A549 (cell line): Measurements from ENCODE around the gene TCF3. TPM values are rescaled to one million over a fixed set of nuclear protein-coding genes. Genes with fewer than 3 reads are reported as not detected.

Source experiments
- ATAC-seq, 2 experiments: fragments of 200-7000 bp in 1 of 2; fragments of >200 bp in 1 of 2; cut with Nextera tagmentation in 1 of 2; cut with Tn5 transposase in 1 of 2; 3 replicates each; pipeline versions ENCODE4 v1.8.0 to v1.9.1; 2018 to 2020; ENCODE audit warnings: mild to moderate bottlenecking in 1 of 2, moderate library complexity in 1 of 2
- CTCF ChIA-PET: fragments of 300-600 bp; sonication (Branson Sonifier 250); formaldehyde crosslinking; extraction: SDS; loops from one replicate; lab custom pipeline; 2021; ENCODE audit warnings: antibody characterized with exemption, inconsistent platforms; lab: Yijun Ruan, JAX
- POLR2A ChIA-PET: fragments of 350-600 bp; formaldehyde crosslinking; extraction: SDS; loops from one replicate; lab custom pipeline; 2021; ENCODE audit warnings: antibody characterized with exemption, inconsistent platforms; lab: Yijun Ruan, JAX
- DNase-seq, 2 experiments: peaks; one replicate each; pipeline versions ENCODE4 v3.0.0 to v3.0.0-alpha.2; 2011 to 2016; ENCODE audit warnings: low read depth in 1 of 2, low spot score in 1 of 2
- FAIRE-seq: peaks from 2 replicates; lab custom pipeline; 2011; peaks lifted over from hg19 to GRCh38; lab: Jason Lieb, UNC
- H3K27ac ChIP-seq, 2 experiments: fragments of >200 bp; sonication (Bioruptor Twin); formaldehyde crosslinking; 3 replicates each; pipeline ENCODE4 v1.5.1; 2016 to 2017
- H3K4me1 ChIP-seq: fragments of >200 bp; sonication (Bioruptor Twin); formaldehyde crosslinking; 3 replicates; pipeline ENCODE4 v1.6.1; 2016
- H3K4me2 ChIP-seq: fragments of >200 bp; sonication (Bioruptor Twin); formaldehyde crosslinking; 3 replicates; pipeline ENCODE4 v1.6.1; 2016
- H3K4me3 ChIP-seq: fragments of >200 bp; sonication (Bioruptor Twin); formaldehyde crosslinking; 3 replicates; pipeline ENCODE4 v1.5.1; 2016
- H3K9me3 ChIP-seq: fragments of >200 bp; sonication (Bioruptor Twin); formaldehyde crosslinking; 3 replicates; pipeline ENCODE4 v1.6.1; 2016
- BHLHE40 ChIP-seq: IDR thresholded peaks from 2 replicates; pipeline ENCODE4 v1.6.1; 2012; ENCODE audit warnings: low read depth, low read length, inconsistent platforms
- CEBPB ChIP-seq, 2 experiments: fragments of >200 bp in 1 of 2; sonication (Bioruptor Twin) in 1 of 2; formaldehyde crosslinking in 1 of 2; IDR thresholded peaks; 2 replicates each; pipeline ENCODE4 v1.6.1; 2012 to 2016
- CHD2 ChIP-seq: fragments of 150-350 bp; IDR thresholded peaks from 2 replicates; pipeline ENCODE4 v1.6.1; 2014; ENCODE audit warnings: low read length; ENCODE audit not compliant: partially characterized antibody
- FOSL2 ChIP-seq, 2 experiments: fragments of 450-650 bp in 1 of 2; fragments of >200 bp in 1 of 2; sonication (Bioruptor Twin) in 1 of 2; formaldehyde crosslinking; IDR thresholded peaks; 2 replicates each; pipeline versions ENCODE4 v1.5.0 to v1.6.1; 2016 to 2020; ENCODE audit warnings: mild to moderate bottlenecking in 1 of 2, moderate library complexity in 1 of 2
- GATA3 ChIP-seq: IDR thresholded peaks from 2 replicates; pipeline ENCODE4 v1.6.1; 2012; ENCODE audit warnings: borderline replicate concordance
- HDAC2 ChIP-seq: fragments of 200-600 bp; sonication (generic); IDR thresholded peaks from 2 replicates; pipeline ENCODE4 v1.6.1; 2016
- PHF8 ChIP-seq: fragments of 200-600 bp; sonication (generic); IDR thresholded peaks from 2 replicates; pipeline ENCODE4 v1.6.1; 2016; ENCODE audit warnings: low read depth, mild to moderate bottlenecking, antibody characterized with exemption, moderate library complexity, borderline replicate concordance
- POLR2AphosphoS2 ChIP-seq: conservative IDR thresholded peaks from 2 replicates; pipeline ENCODE4 v1.6.1; 2012; ENCODE audit warnings: low read length, improper control_type of control experiment, inconsistent platforms
- RAD21 ChIP-seq, 2 experiments: fragments of >200 bp in 1 of 2; sonication (Bioruptor Twin) in 1 of 2; formaldehyde crosslinking in 1 of 2; IDR thresholded peaks in 1 of 2; conservative IDR thresholded peaks in 1 of 2; 2 replicates in 1 of 2; 3 replicates in 1 of 2; pipeline ENCODE4 v1.6.1; 2012 to 2018; ENCODE audit warnings: inconsistent platforms in 1 of 2
- RARB ChIP-seq: fragments of 250-450 bp; sonication (Bioruptor Pico); IDR thresholded peaks from 2 replicates; pipeline ENCODE4 v1.8.0; 2021; ENCODE audit warnings: mild to moderate bottlenecking, moderate library complexity
- RCOR1 ChIP-seq: fragments of 150-350 bp; IDR thresholded peaks from 2 replicates; pipeline ENCODE4 v1.6.1; 2014; ENCODE audit warnings: antibody characterized with exemption, low read length, low read depth
- ZC3H11A ChIP-seq: fragments of 450-650 bp; IDR thresholded peaks from 2 replicates; pipeline ENCODE4 v1.6.1; 2014; ENCODE audit warnings: antibody characterized with exemption, mild to moderate bottlenecking
- WGBS: methylation state at CpG from one replicate; pipeline ENCODE4 v1.1.6; 2017; ENCODE audit errors: missing lambda C conversion rate; 5-methylcytosine and 5-hydroxymethylcytosine counted together
- polyA plus RNA-seq, 4 experiments: library from polyadenylated mRNA; depleted of rRNA in 3 of 4; stranded (reverse); fragments of >200 nt; fragmentation: RNase III in 1 of 4; extraction: RNeasy Plus Mini Kit Qiagen cat#74134 plus additional on column Dnase treatment in 1 of 4; gene quantifications; 2 replicates in 3 of 4; 3 replicates in 1 of 4; pipeline ENCODE4 v1.2.3, GENCODE V29; 2011 to 2017
- TF ChIP-seq, protein P1 (sequence below): fragments of 450-650 bp; IDR thresholded peaks from 2 replicates; pipeline ENCODE4 v1.6.1; 2014; ENCODE audit warnings: antibody characterized with exemption
- TF ChIP-seq, protein P2 (sequence below): fragments of 150-350 bp; IDR thresholded peaks from 2 replicates; pipeline ENCODE4 v1.6.1; 2014; ENCODE audit warnings: low read depth, mild to moderate bottlenecking, low read length
- TF ChIP-seq, protein P3 (sequence below): fragments of 200-600 bp; sonication (generic); IDR thresholded peaks from 2 replicates; pipeline ENCODE4 v1.6.1; 2016; ENCODE audit warnings: antibody characterized with exemption, mild to moderate bottlenecking, moderate library complexity

The TCF3 gene
- polyA plus RNA-seq, 2 of the 4 experiments (the other 2 are of a cell fraction) = 25.6 to 52.6 TPM

DNA sequence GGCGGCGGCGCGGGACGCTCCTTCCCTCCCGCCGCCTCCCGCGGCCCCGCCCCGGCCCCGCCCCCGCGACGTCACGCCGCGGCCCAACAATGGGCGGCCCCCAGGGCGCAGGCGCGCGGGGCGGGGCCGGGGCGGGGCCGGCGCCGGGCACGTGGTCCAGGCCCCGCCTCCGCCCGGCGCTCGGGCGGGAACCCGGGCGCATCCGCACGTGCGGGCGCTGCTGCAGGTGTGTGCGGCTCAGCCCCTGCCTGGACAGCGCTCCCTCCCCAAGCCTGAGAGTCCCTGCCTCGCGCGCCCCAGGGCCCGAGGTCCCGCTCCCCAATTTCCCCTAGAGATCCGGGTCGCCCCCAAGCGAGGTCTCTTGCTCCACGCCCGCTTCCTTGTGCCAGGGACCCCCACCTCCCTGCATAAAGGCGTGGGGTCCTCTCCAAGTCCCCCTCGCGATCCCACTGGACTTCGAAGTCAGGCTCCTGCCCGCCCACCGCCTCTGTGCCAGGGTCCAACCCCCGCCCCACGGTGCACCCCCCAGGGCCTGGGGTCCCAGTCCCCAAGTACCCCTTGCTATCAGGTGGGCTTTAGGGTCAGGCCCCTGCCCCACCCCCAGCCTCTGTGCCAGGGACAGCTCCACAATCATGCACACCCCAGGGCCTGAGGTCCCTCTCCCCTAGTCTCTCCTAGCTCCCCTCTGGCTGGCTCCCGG is 83.9 kb downstream of the TCF3 start, which contains the start of gene MEX3D (continued):
- TF ChIP-seq RARB (CRISPR knock-in tag) (no peak), PHF8 (no peak)

DNA sequence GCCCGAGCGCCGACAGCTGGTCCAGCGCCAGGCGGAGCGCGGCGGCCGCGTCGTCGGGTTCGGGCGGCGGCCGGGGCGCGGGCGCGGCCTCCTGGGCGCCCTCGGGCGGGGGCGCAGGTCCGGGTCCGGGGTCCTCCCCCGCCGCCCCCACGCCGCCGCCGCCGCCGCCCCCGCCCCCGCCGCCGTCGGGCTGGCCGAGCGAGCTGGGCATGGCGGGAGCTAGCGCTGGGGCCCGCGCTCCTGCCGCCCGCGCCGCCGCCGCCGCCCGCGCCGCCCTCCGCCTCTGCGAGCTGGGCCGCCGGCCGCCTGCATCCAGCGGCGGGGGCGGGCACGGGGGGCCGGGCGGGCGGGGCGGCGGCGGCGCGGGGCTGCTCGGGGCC is 84.6 kb downstream of the TCF3 start:
- CTCF ChIA-PET = interaction anchor here (0.6 to 3.8 kb wide), 2 partner anchors 21 to 83 kb away, joined by 4 to 19 read pairs; no protein-coding TSS in a partner anchor
- H3K27ac ChIP-seq = peak overlapping the region; percentile 82 to 92; a peak in 5 of 6 replicates
- POLR2A ChIA-PET = no interaction called here
- TF ChIP-seq, protein P1, sequence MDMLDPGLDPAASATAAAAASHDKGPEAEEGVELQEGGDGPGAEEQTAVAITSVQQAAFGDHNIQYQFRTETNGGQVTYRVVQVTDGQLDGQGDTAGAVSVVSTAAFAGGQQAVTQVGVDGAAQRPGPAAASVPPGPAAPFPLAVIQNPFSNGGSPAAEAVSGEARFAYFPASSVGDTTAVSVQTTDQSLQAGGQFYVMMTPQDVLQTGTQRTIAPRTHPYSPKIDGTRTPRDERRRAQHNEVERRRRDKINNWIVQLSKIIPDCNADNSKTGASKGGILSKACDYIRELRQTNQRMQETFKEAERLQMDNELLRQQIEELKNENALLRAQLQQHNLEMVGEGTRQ = no peak
- TF ChIP-seq FOSL2 (IDR thresholded peaks at IDR 0.05) (no peak), FOSL2 (CRISPR knock-in tag; IDR thresholded peaks at IDR 0.05) (no peak), RCOR1 (no peak), CEBPB (IDR thresholded peaks at IDR 0.05) (no peak), ZC3H11A (no peak), GATA3 (no peak), CHD2 (no peak), RAD21 (conservative IDR thresholded peaks at IDR 0.05 in 1 of 2, IDR thresholded peaks at IDR 0.05 in 1 of 2) (no peak), POLR2AphosphoS2 (no peak), BHLHE40 (no peak)
- TF ChIP-seq, all 56 proteins: peak for 0
- ATAC-seq (peak in 1 of 2 experiments; percentile 36; a peak in 1 of 6 replicates), DNase-seq (no peak), FAIRE-seq (no peak)
- no peaks in the 10 kb centered on the region for H3K9me3 ChIP-seq
- peak overlapping the region; percentile 76 for H3K4me3 ChIP-seq
- peak overlapping the region; percentile 98 for H3K4me2 ChIP-seq
- WGBS = no CpG with 5 or more reads among the region's 73 CpGs
- H3K4me1 ChIP-seq = peaks cover 4% of the 10 kb centered on the region; the same call in 1 of the 3 replicates

DNA sequence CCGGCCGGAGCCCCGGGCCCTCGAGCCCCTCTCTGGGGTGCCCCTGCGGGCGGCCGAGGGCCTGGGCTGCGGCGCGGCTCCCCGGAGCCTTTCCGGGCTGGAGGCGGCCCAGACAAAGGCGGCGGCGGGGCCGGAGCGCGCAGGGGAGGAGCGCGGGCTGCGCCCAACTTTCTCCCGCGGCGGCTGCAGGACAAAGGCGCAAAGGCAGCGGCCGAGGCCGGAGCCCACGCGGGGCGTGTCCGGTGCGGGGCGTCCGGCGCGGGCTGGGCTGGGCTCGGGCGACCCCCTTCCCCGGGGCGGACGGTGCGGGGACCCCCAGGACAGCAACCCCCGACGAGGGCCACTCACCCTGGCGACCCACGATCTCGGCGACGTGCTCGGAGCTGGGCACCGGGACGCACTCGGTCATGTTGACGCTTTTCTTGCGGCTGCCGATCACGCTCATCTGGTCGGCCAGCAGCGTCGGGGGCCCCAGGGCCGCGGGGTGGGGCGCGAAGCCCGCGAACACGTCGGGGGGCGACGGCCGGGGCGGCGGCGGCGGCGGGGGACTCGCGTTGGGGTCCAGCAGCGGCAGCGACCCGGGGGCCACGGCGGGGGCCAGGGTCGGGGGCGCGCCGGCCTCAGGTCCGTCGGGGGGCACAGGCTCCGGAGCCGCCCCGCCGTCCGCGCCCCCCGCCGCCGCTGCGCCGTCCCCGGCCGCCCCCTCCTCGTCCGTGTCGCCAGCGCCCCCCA is 85.1 kb downstream of the TCF3 start:
- POLR2A ChIA-PET = interaction anchor here (1.0 kb wide), 1 partner anchor 26 kb away, joined by 4 read pairs; no protein-coding TSS in a partner anchor
- H3K27ac ChIP-seq = peak overlapping the region; percentile 82 to 92

More for the DNA sequence above, 85.1 kb downstream of the TCF3 start:
- peak overlapping the region; percentile 76 for H3K4me3 ChIP-seq
- peaks cover 4% of the 10 kb centered on the region; the same call in 1 of the 3 replicates for H3K4me1 ChIP-seq
- no peak for DNase-seq
- FAIRE-seq = no peak
- H3K9me3 ChIP-seq = no peaks in the 10 kb centered on the region
- no CpG with 5 or more reads among the region's 108 CpGs for WGBS
- CTCF ChIA-PET = interaction anchor here (0.6 to 3.8 kb wide), 4 partner anchors 21 to 105 kb away, joined by 3 to 19 read pairs (median 4); no protein-coding TSS in a partner anchor
- peak in 1 of 2 experiments; percentile 48; a peak in 4 of 6 replicates for ATAC-seq
- H3K4me2 ChIP-seq = peak overlapping the region; percentile 98
- TF ChIP-seq HDAC2 (no peak), CEBPB (IDR thresholded peaks at IDR 0.05) (no peak)
- TF ChIP-seq, protein P2, sequence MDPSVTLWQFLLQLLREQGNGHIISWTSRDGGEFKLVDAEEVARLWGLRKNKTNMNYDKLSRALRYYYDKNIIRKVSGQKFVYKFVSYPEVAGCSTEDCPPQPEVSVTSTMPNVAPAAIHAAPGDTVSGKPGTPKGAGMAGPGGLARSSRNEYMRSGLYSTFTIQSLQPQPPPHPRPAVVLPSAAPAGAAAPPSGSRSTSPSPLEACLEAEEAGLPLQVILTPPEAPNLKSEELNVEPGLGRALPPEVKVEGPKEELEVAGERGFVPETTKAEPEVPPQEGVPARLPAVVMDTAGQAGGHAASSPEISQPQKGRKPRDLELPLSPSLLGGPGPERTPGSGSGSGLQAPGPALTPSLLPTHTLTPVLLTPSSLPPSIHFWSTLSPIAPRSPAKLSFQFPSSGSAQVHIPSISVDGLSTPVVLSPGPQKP = no peak
- TF ChIP-seq, protein P3, sequence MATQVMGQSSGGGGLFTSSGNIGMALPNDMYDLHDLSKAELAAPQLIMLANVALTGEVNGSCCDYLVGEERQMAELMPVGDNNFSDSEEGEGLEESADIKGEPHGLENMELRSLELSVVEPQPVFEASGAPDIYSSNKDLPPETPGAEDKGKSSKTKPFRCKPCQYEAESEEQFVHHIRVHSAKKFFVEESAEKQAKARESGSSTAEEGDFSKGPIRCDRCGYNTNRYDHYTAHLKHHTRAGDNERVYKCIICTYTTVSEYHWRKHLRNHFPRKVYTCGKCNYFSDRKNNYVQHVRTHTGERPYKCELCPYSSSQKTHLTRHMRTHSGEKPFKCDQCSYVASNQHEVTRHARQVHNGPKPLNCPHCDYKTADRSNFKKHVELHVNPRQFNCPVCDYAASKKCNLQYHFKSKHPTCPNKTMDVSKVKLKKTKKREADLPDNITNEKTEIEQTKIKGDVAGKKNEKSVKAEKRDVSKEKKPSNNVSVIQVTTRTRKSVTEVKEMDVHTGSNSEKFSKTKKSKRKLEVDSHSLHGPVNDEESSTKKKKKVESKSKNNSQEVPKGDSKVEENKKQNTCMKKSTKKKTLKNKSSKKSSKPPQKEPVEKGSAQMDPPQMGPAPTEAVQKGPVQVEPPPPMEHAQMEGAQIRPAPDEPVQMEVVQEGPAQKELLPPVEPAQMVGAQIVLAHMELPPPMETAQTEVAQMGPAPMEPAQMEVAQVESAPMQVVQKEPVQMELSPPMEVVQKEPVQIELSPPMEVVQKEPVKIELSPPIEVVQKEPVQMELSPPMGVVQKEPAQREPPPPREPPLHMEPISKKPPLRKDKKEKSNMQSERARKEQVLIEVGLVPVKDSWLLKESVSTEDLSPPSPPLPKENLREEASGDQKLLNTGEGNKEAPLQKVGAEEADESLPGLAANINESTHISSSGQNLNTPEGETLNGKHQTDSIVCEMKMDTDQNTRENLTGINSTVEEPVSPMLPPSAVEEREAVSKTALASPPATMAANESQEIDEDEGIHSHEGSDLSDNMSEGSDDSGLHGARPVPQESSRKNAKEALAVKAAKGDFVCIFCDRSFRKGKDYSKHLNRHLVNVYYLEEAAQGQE = no peak
